ENCODE results near the gene CALHM3. TPM values are rescaled to one million over a fixed set of nuclear protein-coding genes. Genes with fewer than 3 reads are reported as not detected.
"Not testable (repeated sequence)": the region's sequence is repeated elsewhere in the genome, so short reads cannot be mapped to it uniquely, and the experiment has no call there.

Gene CALHM3
- total RNA-seq, 1 experiment from 2014 or later: 13.1 TPM

DNA sequence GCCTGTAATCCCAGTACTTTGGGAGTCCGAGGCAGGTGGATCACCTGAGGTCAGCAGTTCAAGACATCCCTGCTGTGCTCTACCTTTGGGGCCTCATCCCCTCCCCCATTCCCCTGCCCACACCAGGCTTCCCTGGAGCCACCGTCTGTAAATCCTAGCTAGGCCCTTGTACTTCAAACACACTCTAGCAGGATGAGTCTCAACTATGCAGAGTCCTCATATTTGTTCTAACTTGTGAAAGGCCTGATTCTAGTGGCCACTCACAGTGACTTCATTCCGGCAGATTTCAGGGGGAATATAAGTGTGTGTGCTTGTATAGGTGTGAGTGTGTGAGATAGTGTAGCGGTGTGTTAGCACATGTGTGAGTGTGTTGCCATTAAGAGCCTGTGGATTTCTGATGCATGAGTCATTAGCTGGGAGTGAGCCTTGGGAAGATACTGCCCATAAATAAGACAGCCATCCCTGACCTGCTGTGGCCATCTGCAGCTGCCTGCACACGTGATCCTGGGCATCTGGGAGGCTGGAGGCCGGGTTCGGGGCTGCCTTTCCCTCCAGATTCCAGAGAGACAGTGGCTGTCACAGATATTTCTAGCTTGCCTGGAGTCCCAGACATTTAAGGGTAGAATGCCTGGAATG lies 12.8 kb upstream of the CALHM3 start:
- peak; percentile 41 to 63 for DNase-seq
- TF ChIP-seq, protein P1, sequence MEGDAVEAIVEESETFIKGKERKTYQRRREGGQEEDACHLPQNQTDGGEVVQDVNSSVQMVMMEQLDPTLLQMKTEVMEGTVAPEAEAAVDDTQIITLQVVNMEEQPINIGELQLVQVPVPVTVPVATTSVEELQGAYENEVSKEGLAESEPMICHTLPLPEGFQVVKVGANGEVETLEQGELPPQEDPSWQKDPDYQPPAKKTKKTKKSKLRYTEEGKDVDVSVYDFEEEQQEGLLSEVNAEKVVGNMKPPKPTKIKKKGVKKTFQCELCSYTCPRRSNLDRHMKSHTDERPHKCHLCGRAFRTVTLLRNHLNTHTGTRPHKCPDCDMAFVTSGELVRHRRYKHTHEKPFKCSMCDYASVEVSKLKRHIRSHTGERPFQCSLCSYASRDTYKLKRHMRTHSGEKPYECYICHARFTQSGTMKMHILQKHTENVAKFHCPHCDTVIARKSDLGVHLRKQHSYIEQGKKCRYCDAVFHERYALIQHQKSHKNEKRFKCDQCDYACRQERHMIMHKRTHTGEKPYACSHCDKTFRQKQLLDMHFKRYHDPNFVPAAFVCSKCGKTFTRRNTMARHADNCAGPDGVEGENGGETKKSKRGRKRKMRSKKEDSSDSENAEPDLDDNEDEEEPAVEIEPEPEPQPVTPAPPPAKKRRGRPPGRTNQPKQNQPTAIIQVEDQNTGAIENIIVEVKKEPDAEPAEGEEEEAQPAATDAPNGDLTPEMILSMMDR (conservative IDR thresholded peaks at IDR 0.05): no peak
- no peak for TF ChIP-seq EZH2 (IDR thresholded peaks at IDR 0.05; ENCODE audit: low read depth)
- H3K9me3 ChIP-seq (ENCODE audit: insufficient read depth, low read depth): no peaks in the 10 kb centered on the region
- ChIA-PET POLR2A (ENCODE audit: unreplicated experiment) (interaction anchor here (0.6 kb wide), 1 partner anchor 81 kb away, joined by 4 read pairs; no protein-coding TSS in a partner anchor), CTCF (interaction anchor here (0.5 to 0.6 kb wide), 2 partner anchors 51 to 61 kb away, joined by 4 to 9 read pairs; no protein-coding TSS in a partner anchor)
- no peaks in the 10 kb centered on the region; the same call in 1 of the 2 replicates for H3K27me3 ChIP-seq (ENCODE audit: insufficient read depth, low read depth)
- H3F3A ChIP-seq (ENCODE audit: insufficient read depth, low read depth): no peaks in the 10 kb centered on the region; the same call in 1 of the 2 replicates
- H3K4me1 ChIP-seq (replicated peaks; ENCODE audit: insufficient read depth): peaks cover 5% of the 10 kb centered on the region; the same call in 1 of the 2 replicates
- BruUV-seq (replicated peaks): no TSS peak
- H4K20me1 ChIP-seq (ENCODE audit: insufficient read depth): no peaks in the 10 kb centered on the region
- no peak overlapping the region for H3K4me3 ChIP-seq
- H3K9me2 ChIP-seq (ENCODE audit: insufficient read depth): no peaks in the 10 kb centered on the region
- H3K79me2 ChIP-seq (ENCODE audit: low read depth): no peaks in the 10 kb centered on the region
- no peaks in the 10 kb centered on the region for H3K36me3 ChIP-seq (ENCODE audit: low read depth)
- peak overlapping the region; percentile 82 for H3K4me2 ChIP-seq
- no peak overlapping the region for H2AFZ ChIP-seq
- H3K27ac ChIP-seq: no peak overlapping the region
- intact Hi-C loops (cut with micrococcal nuclease; ENCODE audit: unreplicated experiment): loop anchor here (5.0 to 10.0 kb wide), 2 partner anchors 53 to 100 kb away; no protein-coding TSS in a partner anchor

GRCh38 chr10:103490986-103491314 lies 11.9 kb upstream of the CALHM3 start:
- H3K27me3 ChIP-seq (ENCODE audit: insufficient read depth, low read depth): no peaks in the 10 kb centered on the region; the same call in 1 of the 2 replicates
- no peaks in the 10 kb centered on the region for H3K79me2 ChIP-seq (ENCODE audit: low read depth)
- H3K4me2 ChIP-seq: no peak overlapping the region
- H3K9me3 ChIP-seq (ENCODE audit: insufficient read depth, low read depth): no peaks in the 10 kb centered on the region
- no TSS peak for BruUV-seq (replicated peaks)
- no peak overlapping the region for H3K27ac ChIP-seq
- no peaks in the 10 kb centered on the region; the same call in 1 of the 2 replicates for H3F3A ChIP-seq (ENCODE audit: insufficient read depth, low read depth)
- intact Hi-C loops (cut with micrococcal nuclease; ENCODE audit: unreplicated experiment): loop anchor here (5.0 to 10.0 kb wide), 2 partner anchors 54 to 101 kb away; no protein-coding TSS in a partner anchor
- TF ChIP-seq, protein P1 (conservative IDR thresholded peaks at IDR 0.05): no peak
- TF ChIP-seq EZH2 (IDR thresholded peaks at IDR 0.05; ENCODE audit: low read depth): no peak
- H4K20me1 ChIP-seq (ENCODE audit: insufficient read depth): no peaks in the 10 kb centered on the region
- CTCF ChIA-PET: interaction anchor here (0.6 kb wide), 2 partner anchors 19 to 60 kb away, joined by 3 to 9 read pairs; no protein-coding TSS in a partner anchor
- H3K4me1 ChIP-seq (replicated peaks; ENCODE audit: insufficient read depth): peaks cover 5% of the 10 kb centered on the region; the same call in 1 of the 2 replicates
- POLR2A ChIA-PET (ENCODE audit: unreplicated experiment): no interaction called here
- no peaks in the 10 kb centered on the region for H3K9me2 ChIP-seq (ENCODE audit: insufficient read depth)
- H2AFZ ChIP-seq: no peak overlapping the region
- H3K36me3 ChIP-seq (ENCODE audit: low read depth): no peaks in the 10 kb centered on the region
- no peak overlapping the region for H3K4me3 ChIP-seq
- DNase-seq: no peak

DNA sequence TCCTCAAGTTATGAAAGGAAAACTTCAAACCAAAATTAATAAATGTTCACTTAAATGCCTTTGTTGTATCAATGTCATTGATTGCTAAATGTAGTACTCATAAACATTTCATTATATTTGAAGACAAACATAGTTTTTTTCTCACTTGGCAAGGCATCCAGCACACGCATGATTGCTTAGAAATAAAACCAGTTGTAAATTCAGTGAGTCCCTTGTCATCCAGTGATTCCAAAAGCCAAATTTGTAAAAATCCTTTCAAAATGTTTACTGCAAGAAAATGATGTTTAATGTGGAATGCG lies 8.3 kb upstream of the CALHM3 start:
- intact Hi-C loops (cut with micrococcal nuclease; ENCODE audit: unreplicated experiment): loop anchor here (10.0 kb wide), 1 partner anchor 197 kb away; no protein-coding TSS in a partner anchor
- no peaks in the 10 kb centered on the region for H3K27me3 ChIP-seq (ENCODE audit: insufficient read depth, low read depth)
- H3K9me3 ChIP-seq (ENCODE audit: insufficient read depth, low read depth): no peaks in the 10 kb centered on the region
- no peak overlapping the region for H2AFZ ChIP-seq
- no peak overlapping the region for H3K27ac ChIP-seq
- TF ChIP-seq, protein P1 (conservative IDR thresholded peaks at IDR 0.05): no peak
- no peak for TF ChIP-seq EZH2 (IDR thresholded peaks at IDR 0.05; ENCODE audit: low read depth)
- ChIA-PET POLR2A (ENCODE audit: unreplicated experiment) (no interaction called here), CTCF (interaction anchor here (0.6 kb wide), 1 partner anchor 767 kb away, joined by 5 read pairs; no protein-coding TSS in a partner anchor)
- no peaks in the 10 kb centered on the region for H4K20me1 ChIP-seq (ENCODE audit: insufficient read depth)
- no peaks in the 10 kb centered on the region for H3K36me3 ChIP-seq (ENCODE audit: low read depth)
- DNase-seq: no peak
- no peaks in the 10 kb centered on the region for H3K79me2 ChIP-seq (ENCODE audit: low read depth)
- H3K4me3 ChIP-seq: no peak overlapping the region
- H3F3A ChIP-seq (ENCODE audit: insufficient read depth, low read depth): no peaks in the 10 kb centered on the region; the same call in 1 of the 2 replicates
- peaks cover 3% of the 10 kb centered on the region; the same call in 1 of the 2 replicates for H3K4me1 ChIP-seq (replicated peaks; ENCODE audit: insufficient read depth)
- H3K4me2 ChIP-seq: no peak overlapping the region
- no TSS peak for BruUV-seq (replicated peaks)
- no peaks in the 10 kb centered on the region for H3K9me2 ChIP-seq (ENCODE audit: insufficient read depth)

DNA sequence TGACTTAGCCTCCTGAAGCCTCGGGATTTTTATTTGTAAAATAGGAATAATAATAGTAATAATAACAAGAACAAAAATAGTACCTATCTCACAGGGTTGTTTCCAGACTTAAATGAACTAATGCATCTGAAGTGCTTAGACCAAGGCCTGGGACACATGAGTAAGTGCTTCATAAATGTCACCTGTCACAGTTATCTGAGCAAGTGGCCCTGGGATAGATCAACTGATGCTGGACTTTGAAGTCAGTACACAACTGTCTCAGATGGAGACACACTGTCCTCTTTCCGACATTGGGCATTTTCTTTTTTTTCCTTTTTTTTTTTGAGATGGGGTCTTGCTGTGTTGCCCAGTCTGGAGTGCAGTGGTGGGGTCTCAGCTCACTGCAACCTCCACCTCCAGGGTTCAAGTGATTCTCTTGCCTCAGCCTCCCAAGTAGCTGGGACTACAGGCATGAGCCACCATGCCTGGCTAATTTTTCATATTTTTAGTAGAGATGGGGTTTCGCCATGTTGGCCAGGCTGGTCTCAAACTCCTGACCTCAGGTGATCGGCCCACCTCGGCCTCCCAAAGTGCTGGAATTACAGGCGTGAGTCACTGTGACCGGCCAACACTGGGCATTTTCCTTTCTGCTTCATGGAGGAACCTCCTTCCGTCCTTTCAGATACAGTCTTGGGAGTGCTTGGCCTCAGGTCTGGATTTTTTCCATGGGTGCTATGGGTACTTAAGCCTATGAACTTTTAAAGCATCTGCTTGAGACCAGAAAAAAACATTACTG lies 7.8 kb upstream of the CALHM3 start:
- H3K9me2 ChIP-seq (ENCODE audit: insufficient read depth); H3K79me2 ChIP-seq (ENCODE audit: low read depth); H3K4me3 ChIP-seq; H3K9me3 ChIP-seq (ENCODE audit: insufficient read depth, low read depth); H3K36me3 ChIP-seq (ENCODE audit: low read depth); H3F3A ChIP-seq (ENCODE audit: insufficient read depth, low read depth); H3K4me2 ChIP-seq; BruUV-seq (replicated peaks); POLR2A ChIA-PET (ENCODE audit: unreplicated experiment); H3K27ac ChIP-seq; DNase-seq; H3K27me3 ChIP-seq (ENCODE audit: insufficient read depth, low read depth); H4K20me1 ChIP-seq (ENCODE audit: insufficient read depth); H3K4me1 ChIP-seq (replicated peaks; ENCODE audit: insufficient read depth); H2AFZ ChIP-seq: not testable (repeated sequence)
- CTCF ChIA-PET: interaction anchor here (0.6 kb wide), 1 partner anchor 243 kb away, joined by 4 read pairs; no protein-coding TSS in a partner anchor
- intact Hi-C loops (cut with micrococcal nuclease; ENCODE audit: unreplicated experiment): loop anchor here (10.0 kb wide), 1 partner anchor 198 kb away; no protein-coding TSS in a partner anchor

Data from PC-9 (cell line).